Activated CD4-positive, alpha-beta T cell treated with anti-CD3 and anti-CD28 coated beads for 24 hours (primary cell): ENCODE data around the gene PRSS56.
"Not testable (repeated sequence)": the region's sequence is repeated elsewhere in the genome, so short reads cannot be mapped to it uniquely, and the experiment has no call there.

ENCODE experiments used
- DNase-seq, 2 donors: peaks; one replicate each; pipeline ENCODE4 v3.0.0-alpha.2; 2020; ENCODE audit warnings: low read depth in 2 of 2

PRSS56 gene

DNA sequence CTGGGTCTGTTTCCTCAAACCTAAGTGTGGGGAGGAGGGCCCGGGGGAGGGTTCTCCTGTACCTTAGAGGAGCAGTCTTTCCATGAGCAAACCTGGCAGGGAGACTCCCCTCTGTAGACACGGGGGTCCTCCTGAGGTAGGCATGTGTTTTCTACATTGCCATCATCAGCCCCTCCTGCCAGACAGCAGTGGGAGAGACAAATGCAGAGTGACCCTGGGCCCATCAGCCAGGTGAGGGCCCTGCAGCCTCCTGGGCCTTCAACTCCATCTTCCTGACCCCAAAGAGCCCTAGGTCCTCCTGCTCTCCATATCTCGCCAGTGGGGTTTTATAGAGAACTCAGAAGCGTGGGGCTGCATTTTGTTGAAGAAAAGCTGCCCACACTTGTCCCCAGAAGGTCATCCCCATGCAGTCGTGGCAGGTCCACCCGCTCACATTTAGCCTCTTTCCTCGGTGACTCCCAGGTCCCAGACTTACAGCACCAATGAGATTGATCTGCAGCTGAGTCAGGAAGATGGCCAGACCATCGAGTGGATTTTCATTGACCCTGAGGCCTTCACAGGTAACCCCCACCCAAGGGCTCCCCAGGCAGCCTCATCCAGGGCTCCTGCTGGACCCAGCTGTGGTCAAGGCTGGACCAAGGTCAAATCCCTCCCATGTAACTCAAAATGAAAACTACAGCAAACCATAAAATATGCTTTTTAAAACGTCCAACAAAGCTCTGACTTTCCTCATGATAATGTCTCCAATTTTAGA lies 21.9 kb downstream of the PRSS56 start:
- DNase-seq: no peak

DNA sequence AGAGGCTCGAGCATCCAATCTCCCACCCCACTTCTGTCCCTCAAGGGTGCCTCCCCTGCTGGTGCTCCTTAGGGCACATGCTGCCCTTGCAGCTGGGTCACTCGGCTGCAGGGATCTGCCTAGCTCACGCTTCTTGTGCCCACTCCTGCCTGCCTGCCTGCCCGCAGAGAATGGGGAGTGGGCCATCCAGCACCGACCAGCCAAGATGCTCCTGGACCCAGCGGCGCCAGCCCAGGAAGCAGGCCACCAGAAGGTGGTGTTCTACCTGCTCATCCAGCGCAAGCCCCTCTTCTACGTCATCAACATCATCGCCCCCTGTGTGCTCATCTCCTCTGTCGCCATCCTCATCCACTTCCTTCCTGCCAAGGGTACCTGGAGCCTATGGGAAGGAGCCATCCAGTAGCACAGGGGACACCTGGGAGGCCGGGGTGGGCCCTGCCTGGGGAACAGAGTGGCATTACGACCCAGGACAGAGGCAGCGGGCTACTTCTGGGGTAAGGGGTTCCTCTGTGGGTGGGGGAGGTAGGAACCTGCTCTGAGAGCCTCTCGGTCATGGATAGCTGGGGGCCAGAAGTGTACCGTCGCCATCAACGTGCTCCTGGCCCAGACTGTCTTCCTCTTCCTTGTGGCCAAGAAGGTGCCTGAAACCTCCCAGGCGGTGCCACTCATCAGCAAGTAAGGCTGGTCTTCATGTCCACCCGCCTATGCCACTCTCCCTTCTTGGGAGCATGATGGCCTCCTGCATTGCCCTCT lies 22.7 kb downstream of the PRSS56 start:
- DNase-seq: no peak

DNA sequence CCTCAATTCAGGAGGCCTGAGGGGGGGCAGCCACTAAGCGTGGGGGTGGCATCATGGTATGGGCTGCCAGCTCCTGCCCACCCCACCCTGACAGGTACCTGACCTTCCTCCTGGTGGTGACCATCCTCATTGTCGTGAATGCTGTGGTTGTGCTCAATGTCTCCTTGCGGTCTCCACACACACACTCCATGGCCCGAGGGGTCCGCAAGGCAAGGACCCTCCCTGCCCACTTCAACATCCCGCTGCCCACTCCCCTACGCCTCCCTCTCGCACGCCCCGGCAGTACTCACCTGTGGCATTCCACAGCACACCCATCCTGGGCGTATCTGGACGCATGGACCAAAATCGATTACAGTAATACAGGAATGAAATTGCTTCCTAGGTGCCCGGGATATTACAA lies 23.3 kb downstream of the PRSS56 start:
- DNase-seq: no peak

- DNase-seq: no peak
Measured at GRCh38 chr2:232543928-232544631, 23.9 kb downstream of the PRSS56 start.

- DNase-seq: no peak
Measured at GRCh38 chr2:232544674-232545073, 24.5 kb downstream of the PRSS56 start.

GRCh38 chr2:232545511-232546375 lies 25.6 kb downstream of the PRSS56 start:
- no peak for DNase-seq

DNA sequence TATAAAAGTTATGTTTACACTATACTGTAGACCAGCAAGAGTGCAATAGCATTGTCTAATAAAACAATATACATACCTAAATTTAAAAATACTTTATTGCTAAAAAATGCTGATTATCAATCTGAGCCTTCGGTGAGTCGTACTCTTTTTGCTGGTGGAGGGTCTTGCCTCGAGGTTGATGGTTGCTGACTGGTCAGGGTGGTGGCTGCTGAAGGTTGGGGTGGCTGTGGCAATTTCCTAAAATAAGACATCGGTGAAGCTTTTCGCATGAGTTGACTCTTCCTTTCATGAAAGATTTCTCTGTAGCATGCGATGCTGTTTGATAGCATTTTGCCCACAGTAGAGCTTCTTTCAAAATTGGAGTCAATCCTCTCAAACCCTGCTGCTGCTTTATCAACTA lies 27.8 kb downstream of the PRSS56 start:
- DNase-seq: no peak

- no peak for DNase-seq
Measured at GRCh38 chr2:232549655-232550353, 29.6 kb downstream of the PRSS56 start.

DNA sequence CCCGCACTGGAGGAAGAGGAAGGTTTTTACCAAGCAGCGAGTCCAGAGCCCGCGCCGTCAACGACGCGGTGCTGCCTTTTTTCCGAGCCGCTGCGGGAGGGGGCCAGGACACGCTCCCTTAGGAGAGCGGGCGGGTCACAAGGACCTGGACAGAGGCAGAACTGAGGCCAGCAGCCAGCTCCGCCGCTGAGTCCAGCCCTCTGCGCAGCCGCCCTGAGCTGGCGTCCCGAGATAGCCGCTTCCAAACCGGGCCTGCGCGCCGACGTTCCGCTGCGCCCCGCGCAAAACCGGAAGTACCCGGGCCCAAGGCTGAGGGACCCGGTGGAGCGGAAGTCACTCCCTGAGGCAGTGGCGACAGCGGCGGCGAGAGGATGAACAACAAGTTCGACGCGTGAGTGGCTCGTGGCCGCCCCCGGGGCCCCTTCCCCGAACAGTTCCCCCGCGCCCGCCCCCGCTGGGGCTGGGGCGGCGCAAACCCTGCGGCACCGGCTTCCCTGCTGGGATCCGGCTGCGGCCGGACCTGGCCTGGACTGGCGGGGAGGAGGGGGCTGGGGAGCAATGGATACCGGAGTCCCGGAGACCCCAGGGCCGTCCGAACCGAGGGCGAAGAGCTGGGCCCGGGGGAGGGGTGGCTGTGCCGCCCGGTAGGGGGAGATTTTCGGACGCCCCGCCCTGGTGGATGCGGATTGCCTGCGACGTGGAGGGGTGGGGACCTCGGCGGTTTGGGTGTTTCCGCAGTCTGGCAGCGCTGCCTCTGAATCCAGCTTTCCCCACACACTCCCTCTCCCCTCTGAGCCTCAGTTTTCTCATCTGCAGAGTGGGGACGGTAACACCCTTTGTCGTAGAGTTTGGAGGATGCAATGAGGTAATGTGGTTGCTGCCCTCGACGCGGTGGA lies 30.4 kb downstream of the PRSS56 start, which contains the start of the genes EIF4E2 and TIGD1:
Gene EIF4E2 (plus strand): TSS at position 336 of the 896 bp plus-strand sequence. CDS start 36 bp downstream, at position 372.
Gene TIGD1 (minus strand): TSS at position 204 of the 896 bp plus-strand sequence. CDS start 675 bp downstream, outside the sequence.
- peak; percentile 86 to 87 for DNase-seq

GRCh38 chr2:232551250-232551638 lies 31.1 kb downstream of the PRSS56 start:
- no peak for DNase-seq

GRCh38 chr2:232551776-232552175 lies 31.6 kb downstream of the PRSS56 start:
- DNase-seq: no peak

GRCh38 chr2:232556426-232556825 lies 36.2 kb downstream of the PRSS56 start:
- no peak for DNase-seq

GRCh38 chr2:232562515-232563151 lies 42.4 kb downstream of the PRSS56 start:
- no peak for DNase-seq

GRCh38 chr2:232563580-232563979 lies 43.4 kb downstream of the PRSS56 start:
- DNase-seq: no peak

GRCh38 chr2:232567721-232568120 lies 47.5 kb downstream of the PRSS56 start:
- no peak for DNase-seq

GRCh38 chr2:232568161-232568560 lies 48.0 kb downstream of the PRSS56 start:
- DNase-seq: no peak

- no peak for DNase-seq
Measured at GRCh38 chr2:232569541-232569940, 49.4 kb downstream of the PRSS56 start.

GRCh38 chr2:232570481-232570880 lies 50.3 kb downstream of the PRSS56 start:
- not testable (repeated sequence) for DNase-seq

DNA sequence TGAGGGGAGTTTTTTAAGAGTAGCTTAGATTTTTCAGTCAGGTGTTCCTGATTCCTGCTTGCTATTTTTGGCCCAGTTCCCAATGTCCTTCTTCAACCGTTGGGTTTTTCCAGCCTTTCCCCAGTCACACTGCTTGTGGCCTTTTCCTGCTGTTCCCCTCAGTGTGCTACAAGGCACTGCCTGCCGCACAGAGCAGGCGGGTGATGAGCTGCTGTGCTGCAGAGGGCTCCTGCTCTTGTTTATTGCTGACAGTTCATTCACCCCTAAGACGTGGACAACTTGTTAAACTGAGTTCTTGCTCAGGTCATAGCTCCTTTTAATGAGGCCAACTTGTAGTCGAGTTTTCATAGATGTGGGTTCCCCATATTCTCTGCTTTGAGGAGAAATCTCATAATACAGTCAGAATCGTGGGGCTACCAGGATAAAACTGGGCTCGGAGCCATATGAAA lies 50.9 kb downstream of the PRSS56 start:
- DNase-seq: no peak
